GM12874 (cell line): ENCODE data around the gene HMCN2.

Experiments used
- CTCF ChIP-seq: IDR thresholded peaks from 2 replicates; pipeline ENCODE4 v1.5.1; 2011; ENCODE audit warnings: low read depth, mild to moderate bottlenecking, control low read depth, low read length, moderate library complexity; ENCODE audit not compliant: insufficient read depth

Gene HMCN2

DNA sequence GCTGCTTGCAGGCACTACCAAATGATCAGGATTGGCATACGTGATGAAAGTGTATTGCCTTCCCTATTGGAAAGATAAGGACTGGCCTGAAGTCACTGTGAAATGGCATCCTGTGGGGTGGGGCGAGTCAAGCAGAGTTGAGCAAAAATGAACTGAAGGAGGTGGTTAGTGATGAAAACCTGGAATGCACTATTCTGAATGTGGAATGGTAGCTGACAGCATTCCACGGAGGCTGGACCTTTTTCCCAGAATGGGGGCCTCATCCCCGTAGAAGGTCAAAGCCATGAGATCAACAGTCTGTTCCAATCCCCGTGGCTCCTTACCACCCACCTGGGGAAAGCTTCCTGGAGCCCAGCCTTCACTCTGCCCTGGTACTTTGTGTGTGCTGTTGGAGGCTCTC is 216.9 kb downstream of the HMCN2 start:
- TF ChIP-seq CTCF = no peak

- TF ChIP-seq CTCF = no peak
Observed at GRCh38 chr9:130483371-130483971, 217.9 kb downstream of the HMCN2 start.
